ENCODE data around the gene GDF11.

Gene GDF11

GRCh38 chr12:55707841-55708694 is 34.9 kb upstream of the GDF11 start, which contains the start of gene ITGA7:
Gene ITGA7 (minus strand): TSS chr12:55707904. CDS start chr12:55707682, 222 bp downstream.
- DNase-seq: no peak

GRCh38 chr12:55708695-55709233 is 34.2 kb upstream of the GDF11 start:
- no peak for DNase-seq

GRCh38 chr12:55711786-55712553 is 31.0 kb upstream of the GDF11 start:
- no peak for DNase-seq

- no peak for DNase-seq
These were observed 30.1 kb upstream of the GDF11 start for GRCh38 chr12:55712700-55713415.

- DNase-seq: no peak
These were observed 29.2 kb upstream of the GDF11 start for GRCh38 chr12:55713721-55714120.

GRCh38 chr12:55715169-55715764 is 27.7 kb upstream of the GDF11 start:
- DNase-seq: no peak

- DNase-seq: peak; percentile 88
These were observed 26.9 kb upstream of the GDF11 start, which contains the start of gene BLOC1S1 for GRCh38 chr12:55715833-55716581. Gene BLOC1S1 (plus strand): TSS chr12:55716046. CDS start chr12:55716052, 6 bp downstream.

- DNase-seq: no peak
These were observed 26.4 kb upstream of the GDF11 start for GRCh38 chr12:55716582-55716957.

GRCh38 chr12:55717011-55718007 is 25.6 kb upstream of the GDF11 start:
- no peak for DNase-seq

GRCh38 chr12:55718015-55718414 is 24.9 kb upstream of the GDF11 start:
- no peak for DNase-seq

GRCh38 chr12:55718624-55719275 is 24.2 kb upstream of the GDF11 start:
- no peak for DNase-seq

GRCh38 chr12:55719371-55719770 is 23.6 kb upstream of the GDF11 start:
- no peak for DNase-seq

- DNase-seq: no peak
These were observed 22.8 kb upstream of the GDF11 start, which contains the start of gene RDH5 for GRCh38 chr12:55720071-55720564. Gene RDH5 (plus strand): TSS chr12:55720393. CDS start chr12:55721185, 792 bp downstream.

- peak; percentile 92 for DNase-seq
These were observed 22.0 kb upstream of the GDF11 start for GRCh38 chr12:55720894-55721444.

- DNase-seq: no peak
These were observed 21.2 kb upstream of the GDF11 start for GRCh38 chr12:55721601-55722213.

- no peak for DNase-seq
These were observed 20.0 kb upstream of the GDF11 start for GRCh38 chr12:55722948-55723347.

GRCh38 chr12:55723516-55724225 is 19.3 kb upstream of the GDF11 start:
- no peak for DNase-seq

All from T1000 (cell line).